HG02798 (cell line): ENCODE measurements around the gene MLIP.

Experiments used
- ATAC-seq: cut with Tn5 transposase; IDR thresholded peaks from one replicate; pipeline ENCODE4 v1.9.1; 2021; ENCODE audit warnings: mild to moderate bottlenecking; ENCODE audit not compliant: unreplicated experiment, poor library complexity

MLIP gene

DNA sequence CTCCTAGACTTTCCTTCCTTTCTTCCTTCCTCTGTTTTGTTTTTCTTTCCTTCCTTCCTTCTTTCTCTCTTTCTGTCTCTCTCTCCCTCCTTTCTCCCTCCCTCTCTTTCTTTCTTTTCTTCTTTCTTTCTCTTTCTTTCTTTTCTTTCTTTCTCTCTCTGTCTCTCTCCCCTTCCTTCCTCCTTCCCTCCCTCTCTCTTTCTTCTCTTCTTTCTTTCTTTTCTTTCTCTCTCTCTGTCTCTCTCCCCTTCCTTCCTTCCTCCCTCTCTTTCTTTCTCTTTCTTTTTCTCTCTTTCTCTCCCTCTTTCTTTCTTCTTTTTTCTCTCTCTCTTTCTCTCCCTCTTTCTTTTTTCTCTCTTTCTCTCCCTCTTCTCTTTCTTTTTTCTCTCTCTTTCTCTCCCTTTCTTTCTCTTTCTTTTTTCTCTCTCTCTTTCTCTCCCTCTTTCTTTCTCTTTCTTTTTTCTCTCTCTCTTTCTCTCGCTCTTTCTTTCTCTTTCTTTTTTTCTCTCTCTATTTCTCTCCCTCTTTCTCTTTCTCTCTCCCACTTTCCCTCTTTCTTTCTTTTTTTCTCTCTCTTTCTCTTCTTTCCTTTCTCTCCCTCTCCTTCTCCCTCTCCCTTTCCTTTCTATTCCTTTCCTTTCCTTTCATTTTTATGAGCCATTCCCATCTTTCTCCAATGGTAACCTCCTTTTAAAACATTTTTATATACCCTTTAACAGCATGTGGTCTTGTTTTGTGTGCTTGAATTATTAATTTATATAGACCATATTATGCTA, 199.3 kb downstream of the MLIP start:
- ATAC-seq, result no peak

DNA sequence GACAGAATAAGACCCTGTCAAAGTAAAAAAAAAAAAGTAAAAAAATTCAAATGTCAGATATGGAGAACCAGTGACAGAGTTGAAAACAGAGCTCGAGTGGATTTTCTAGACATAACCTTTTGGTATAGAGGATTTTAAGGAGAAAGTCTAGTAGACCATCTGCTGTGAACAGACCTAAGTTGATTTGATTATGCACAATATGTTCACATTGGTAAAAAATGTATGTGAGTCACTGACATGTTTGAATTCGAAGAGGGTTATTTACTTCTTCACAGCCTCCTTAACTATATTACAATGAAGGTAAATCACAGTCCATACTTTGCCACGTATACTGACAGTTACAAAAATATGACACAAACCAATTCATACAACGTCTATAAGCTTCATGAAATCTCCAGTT, 204.4 kb downstream of the MLIP start:
- ATAC-seq, result no peak
